ENCODE results near the gene SEZ6. TPM values are rescaled to one million over a fixed set of nuclear protein-coding genes. Genes with fewer than 3 reads are reported as not detected.

The SEZ6 gene
- total RNA-seq, 1 donor from 2014 or later = not detected

GRCh38 chr17:28946239-28946638 lies 59.6 kb downstream of the SEZ6 start:
- Mint-ChIP-seq H3K9me3 (no peaks in the 10 kb centered on the region), H3K4me3 (no peak overlapping the region), H3K4me1 (peaks cover 30% of the 10 kb centered on the region), H3K36me3 (peaks cover 16% of the 10 kb centered on the region), H3K27me3 (ENCODE audit: low read depth) (no peaks in the 10 kb centered on the region), H3K27ac (peak overlapping the region; percentile 44)
- no peak for DNase-seq (ENCODE audit: low spot score in 2 of 2, unreplicated experiment in 2 of 2)
- no peak for TF ChIP-seq CTCF (IDR thresholded peaks at IDR 0.05; ENCODE audit: unreplicated experiment)

- Mint-ChIP-seq H3K4me1 (peaks cover 30% of the 10 kb centered on the region), H3K27ac (peak overlapping the region; percentile 52), H3K27me3 (ENCODE audit: low read depth) (no peaks in the 10 kb centered on the region), H3K9me3 (no peaks in the 10 kb centered on the region), H3K36me3 (peaks cover 16% of the 10 kb centered on the region), H3K4me3 (no peak overlapping the region)
- DNase-seq (ENCODE audit: low spot score in 2 of 2, unreplicated experiment in 2 of 2) = no peak
- TF ChIP-seq CTCF (IDR thresholded peaks at IDR 0.05; ENCODE audit: unreplicated experiment) = no peak
Observed at GRCh38 chr17:28944862-28945741, 60.7 kb downstream of the SEZ6 start.

GRCh38 chr17:28944343-28944742 lies 61.5 kb downstream of the SEZ6 start:
- TF ChIP-seq CTCF (IDR thresholded peaks at IDR 0.05; ENCODE audit: unreplicated experiment) = no peak
- no peak for DNase-seq (ENCODE audit: low spot score in 2 of 2, unreplicated experiment in 2 of 2)
- Mint-ChIP-seq H3K9me3 (no peaks in the 10 kb centered on the region), H3K4me1 (peaks cover 30% of the 10 kb centered on the region), H3K27ac (peak overlapping the region; percentile 8), H3K4me3 (no peak overlapping the region), H3K27me3 (ENCODE audit: low read depth) (no peaks in the 10 kb centered on the region), H3K36me3 (peaks cover 16% of the 10 kb centered on the region)

GRCh38 chr17:28942925-28943324 lies 62.9 kb downstream of the SEZ6 start:
- Mint-ChIP-seq H3K4me3 (no peak overlapping the region), H3K27me3 (ENCODE audit: low read depth) (no peaks in the 10 kb centered on the region), H3K9me3 (no peaks in the 10 kb centered on the region), H3K4me1 (peaks cover 19% of the 10 kb centered on the region), H3K36me3 (peaks cover 16% of the 10 kb centered on the region), H3K27ac (no peak overlapping the region)
- DNase-seq (ENCODE audit: low spot score in 2 of 2, unreplicated experiment in 2 of 2) = no peak
- no peak for TF ChIP-seq CTCF (IDR thresholded peaks at IDR 0.05; ENCODE audit: unreplicated experiment)

GRCh38 chr17:28941251-28941650 lies 64.6 kb downstream of the SEZ6 start:
- Mint-ChIP-seq H3K27ac (no peak overlapping the region), H3K4me3 (no peak overlapping the region), H3K36me3 (peaks cover 16% of the 10 kb centered on the region), H3K9me3 (no peaks in the 10 kb centered on the region), H3K27me3 (ENCODE audit: low read depth) (no peaks in the 10 kb centered on the region), H3K4me1 (peaks cover 14% of the 10 kb centered on the region)
- no peak for DNase-seq (ENCODE audit: low spot score in 2 of 2, unreplicated experiment in 2 of 2)
- TF ChIP-seq CTCF (IDR thresholded peaks at IDR 0.05; ENCODE audit: unreplicated experiment) = no peak
